RWPE1 (cell line): ENCODE results near the gene FSTL1.

Experiments
- CTCF ChIA-PET: fragments of 350-600 bp; sonication (Branson Sonifier 250); formaldehyde crosslinking; extraction: SDS; loops from one replicate; lab custom pipeline; 2021; lab: Yijun Ruan, JAX
- POLR2A ChIA-PET: fragments of 400-600 bp; formaldehyde crosslinking; extraction: SDS; loops from one replicate; lab custom pipeline; 2020; ENCODE audit warnings: antibody characterized with exemption; ENCODE audit not compliant: low non-redundant PET; lab: Yijun Ruan, JAX
- DNase-seq: peaks from one replicate; pipeline ENCODE4 v3.0.0; 2012; ENCODE audit warnings: low spot score
- H3K27ac ChIP-seq: fragments of 450-650 bp; 2 replicates; pipeline ENCODE4 v1.5.1; 2017
- TF ChIP-seq, protein P1 (sequence below): fragments of 450-650 bp; conservative IDR thresholded peaks from 2 replicates; pipeline ENCODE4 v1.5.1; 2017; ENCODE audit warnings: low read depth, mild to moderate bottlenecking

FSTL1 gene

DNA sequence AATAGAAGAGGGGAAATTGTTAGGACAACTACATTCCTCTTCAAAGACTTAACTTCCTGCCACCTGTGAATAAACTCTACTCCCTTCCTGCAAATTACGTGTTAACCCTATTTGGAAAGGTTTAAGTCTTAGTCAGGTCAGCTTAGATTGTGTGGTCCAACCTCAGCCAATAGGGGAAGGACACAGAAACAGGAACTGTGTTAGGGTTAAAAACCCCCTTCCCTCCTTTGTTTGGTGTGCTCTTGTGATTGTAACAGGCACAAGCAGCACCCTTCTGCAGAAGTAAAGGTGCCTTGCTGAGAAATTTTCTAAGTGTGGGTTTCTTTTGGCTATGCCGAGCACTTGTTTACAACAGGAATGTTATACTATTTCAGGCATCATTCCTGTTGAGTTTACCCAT lies 45.0 kb upstream of the FSTL1 start:
- ChIA-PET POLR2A (no interaction called here), CTCF (no interaction called here)
- TF ChIP-seq, protein P1, sequence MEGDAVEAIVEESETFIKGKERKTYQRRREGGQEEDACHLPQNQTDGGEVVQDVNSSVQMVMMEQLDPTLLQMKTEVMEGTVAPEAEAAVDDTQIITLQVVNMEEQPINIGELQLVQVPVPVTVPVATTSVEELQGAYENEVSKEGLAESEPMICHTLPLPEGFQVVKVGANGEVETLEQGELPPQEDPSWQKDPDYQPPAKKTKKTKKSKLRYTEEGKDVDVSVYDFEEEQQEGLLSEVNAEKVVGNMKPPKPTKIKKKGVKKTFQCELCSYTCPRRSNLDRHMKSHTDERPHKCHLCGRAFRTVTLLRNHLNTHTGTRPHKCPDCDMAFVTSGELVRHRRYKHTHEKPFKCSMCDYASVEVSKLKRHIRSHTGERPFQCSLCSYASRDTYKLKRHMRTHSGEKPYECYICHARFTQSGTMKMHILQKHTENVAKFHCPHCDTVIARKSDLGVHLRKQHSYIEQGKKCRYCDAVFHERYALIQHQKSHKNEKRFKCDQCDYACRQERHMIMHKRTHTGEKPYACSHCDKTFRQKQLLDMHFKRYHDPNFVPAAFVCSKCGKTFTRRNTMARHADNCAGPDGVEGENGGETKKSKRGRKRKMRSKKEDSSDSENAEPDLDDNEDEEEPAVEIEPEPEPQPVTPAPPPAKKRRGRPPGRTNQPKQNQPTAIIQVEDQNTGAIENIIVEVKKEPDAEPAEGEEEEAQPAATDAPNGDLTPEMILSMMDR: no peak
- no peak for DNase-seq
- H3K27ac ChIP-seq: no peak overlapping the region

DNA sequence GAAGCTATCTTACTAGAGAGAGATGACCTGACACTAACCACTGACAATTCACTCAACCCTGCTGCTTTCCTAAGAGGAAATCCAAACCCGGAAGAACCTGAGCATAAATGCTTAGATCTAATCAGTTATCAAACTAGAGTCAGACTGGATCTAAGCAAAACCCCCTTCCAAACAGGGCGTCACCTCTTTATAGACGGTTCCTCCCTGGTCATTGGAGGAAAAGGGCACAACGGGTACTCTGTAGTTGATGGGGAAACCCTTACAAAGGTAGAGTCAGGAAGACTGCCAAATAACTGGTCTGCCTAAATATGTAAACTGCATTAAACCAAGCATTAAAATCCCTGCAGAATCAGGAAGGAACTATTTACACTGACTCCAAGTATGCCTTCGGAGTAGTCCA lies 41.3 kb upstream of the FSTL1 start:
- no peak for DNase-seq
- ChIA-PET CTCF (interaction anchor here (0.7 kb wide), 1 partner anchor 1309 kb away, joined by 3 read pairs; no protein-coding TSS in a partner anchor), POLR2A (no interaction called here)

DNA sequence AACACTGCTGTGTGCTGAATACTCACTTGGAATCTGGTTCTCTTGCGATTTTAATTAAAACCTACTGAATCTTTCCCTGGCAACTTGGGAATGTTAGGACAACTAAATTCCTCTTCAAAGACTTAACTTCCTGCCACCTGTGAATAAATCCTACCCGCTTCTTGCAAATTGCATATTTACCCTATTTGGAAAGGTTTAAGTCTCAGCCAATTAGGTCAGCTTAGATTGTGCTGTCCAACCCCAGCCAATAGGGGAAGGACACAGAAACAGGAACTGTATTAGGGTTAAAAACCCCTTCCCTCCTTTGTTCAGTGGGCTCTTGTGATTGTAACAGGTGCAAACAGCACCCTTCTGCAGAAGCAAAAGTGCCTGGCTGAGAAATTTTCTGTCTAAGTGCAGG lies 38.6 kb upstream of the FSTL1 start:
- DNase-seq: no peak
- TF ChIP-seq, protein P1: no peak
- POLR2A ChIA-PET: no interaction called here

More for the DNA sequence above, 41.3 kb upstream of the FSTL1 start:
- TF ChIP-seq, protein P1: no peak
- H3K27ac ChIP-seq: no peak overlapping the region

GRCh38 chr3:120488296-120488695 lies 37.5 kb upstream of the FSTL1 start:
- TF ChIP-seq, protein P1: no peak
- DNase-seq: no peak
- ChIA-PET POLR2A (no interaction called here), CTCF (interaction anchor here (1.1 kb wide), 2 partner anchors 71 to 77 kb away, joined by 3 read pairs; no protein-coding TSS in a partner anchor)
- no peak overlapping the region for H3K27ac ChIP-seq

More for the DNA sequence above, 38.6 kb upstream of the FSTL1 start:
- CTCF ChIA-PET: no interaction called here
- H3K27ac ChIP-seq: no peak overlapping the region

- no peak for DNase-seq
- TF ChIP-seq, protein P1: no peak
- ChIA-PET POLR2A (no interaction called here), CTCF (interaction anchor here (0.7 kb wide), 1 partner anchor 14 kb away, joined by 3 read pairs; no protein-coding TSS in a partner anchor)
- H3K27ac ChIP-seq: no peak overlapping the region
Measured at GRCh38 chr3:120487191-120487650, 36.4 kb upstream of the FSTL1 start.

DNA sequence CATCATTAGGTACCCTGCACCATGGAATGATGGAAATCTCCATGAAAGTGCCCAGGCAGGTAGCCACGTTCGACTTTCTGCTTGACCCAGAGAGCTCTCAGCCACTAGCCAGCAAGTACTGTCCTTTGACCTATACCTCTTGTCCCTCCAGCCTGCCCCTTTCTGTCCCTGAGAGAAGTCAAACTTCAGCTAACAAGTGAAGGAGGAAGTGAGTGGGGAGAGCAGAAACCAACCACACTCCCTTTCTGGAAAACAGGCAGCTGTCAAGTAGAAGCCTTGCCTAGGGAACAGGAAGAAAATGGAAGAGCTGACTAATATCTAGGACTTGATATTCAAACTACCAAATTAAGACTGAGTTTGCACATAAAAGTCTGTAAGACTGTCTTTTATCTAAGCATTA lies 30.3 kb upstream of the FSTL1 start:
- H3K27ac ChIP-seq: no peak overlapping the region
- ChIA-PET CTCF (interaction anchor here (0.6 kb wide), 1 partner anchor 40 kb away, joined by 3 read pairs; no protein-coding TSS in a partner anchor), POLR2A (no interaction called here)
- TF ChIP-seq, protein P1: no peak
- no peak for DNase-seq
